ENCODE results near the gene SCPEP1. TPM values are rescaled to one million over a fixed set of nuclear protein-coding genes. Genes with fewer than 3 reads are reported as not detected.
"Not testable (repeated sequence)": the region's sequence is repeated elsewhere in the genome, so short reads cannot be mapped to it uniquely, and the experiment has no call there.

SCPEP1 gene
- total RNA-seq, 1 donor from 2014 or later, result 79.6 TPM

- not testable (repeated sequence) for DNase-seq (ENCODE audit: low spot score)
These were observed 12.7 kb upstream of the SCPEP1 start for GRCh38 chr17:56965241-56965640.

- not testable (repeated sequence) for DNase-seq (ENCODE audit: low spot score)
These were observed 12.2 kb upstream of the SCPEP1 start for GRCh38 chr17:56965681-56966080.

- DNase-seq (ENCODE audit: low spot score), result no peak
These were observed 11.6 kb upstream of the SCPEP1 start for GRCh38 chr17:56966338-56966737.

- no peak for DNase-seq (ENCODE audit: low spot score)
These were observed 7.0 kb upstream of the SCPEP1 start for GRCh38 chr17:56970974-56971373.

- DNase-seq (ENCODE audit: low spot score), result no peak
These were observed 5.7 kb upstream of the SCPEP1 start for GRCh38 chr17:56972111-56972730.

GRCh38 chr17:56973520-56973919, 4.4 kb upstream of the SCPEP1 start:
- no peak for DNase-seq (ENCODE audit: low spot score)

- no peak for DNase-seq (ENCODE audit: low spot score)
These were observed 3.9 kb upstream of the SCPEP1 start for GRCh38 chr17:56974055-56974454.

- no peak for DNase-seq (ENCODE audit: low spot score)
These were observed 2.3 kb upstream of the SCPEP1 start for GRCh38 chr17:56975656-56976055.

- DNase-seq (ENCODE audit: low spot score), result no peak
These were observed 856 bp upstream of the SCPEP1 start for GRCh38 chr17:56976941-56977608.

- DNase-seq (ENCODE audit: low spot score), result no peak
These were observed 635 bp downstream of the SCPEP1 start for GRCh38 chr17:56978441-56979090.

- DNase-seq (ENCODE audit: low spot score), result no peak
These were observed 1.2 kb downstream of the SCPEP1 start for GRCh38 chr17:56979091-56979480.

GRCh38 chr17:56980526-56980925, 2.6 kb downstream of the SCPEP1 start:
- not testable (repeated sequence) for DNase-seq (ENCODE audit: low spot score)

GRCh38 chr17:56982312-56982711, 4.4 kb downstream of the SCPEP1 start:
- DNase-seq (ENCODE audit: low spot score), result peak; percentile 78

- no peak for DNase-seq (ENCODE audit: low spot score)
These were observed 5.4 kb downstream of the SCPEP1 start for GRCh38 chr17:56983366-56983765.

GRCh38 chr17:56985371-56986162, 7.6 kb downstream of the SCPEP1 start:
- DNase-seq (ENCODE audit: low spot score), result no peak

GRCh38 chr17:56987283-56987834, 9.4 kb downstream of the SCPEP1 start:
- no peak for DNase-seq (ENCODE audit: low spot score)

GRCh38 chr17:56988901-56989572, 11.1 kb downstream of the SCPEP1 start:
- no peak for DNase-seq (ENCODE audit: low spot score)

GRCh38 chr17:56992364-56992763, 14.4 kb downstream of the SCPEP1 start:
- peak; percentile 3 for DNase-seq (ENCODE audit: low spot score)

GRCh38 chr17:56994009-56994792, 16.3 kb downstream of the SCPEP1 start:
- DNase-seq (ENCODE audit: low spot score), result no peak

GRCh38 chr17:56995766-56996165, 17.8 kb downstream of the SCPEP1 start:
- peak; percentile 9 for DNase-seq (ENCODE audit: low spot score)

- no peak for DNase-seq (ENCODE audit: low spot score)
These were observed 19.4 kb downstream of the SCPEP1 start for GRCh38 chr17:56997313-56997712.

All from ureter (tissue), 1 donor.